Kidney (tissue), 14 donors: Measurements from ENCODE around the gene CDCA8. TPM values are rescaled to one million over a fixed set of nuclear protein-coding genes. Genes with fewer than 3 reads are reported as not detected.

ENCODE experiments used
- DNase-seq, 5 donors: peaks; one replicate each; pipeline ENCODE4 v3.0.0-alpha.2; 2013 to 2020
- FAIRE-seq: peaks from 2 replicates; lab custom pipeline; 2012; peaks lifted over from hg19 to GRCh38; lab: Jason Lieb, UNC
- H3K27ac ChIP-seq, 2 donors: one replicate each; pipeline ENCODE4 v1.7.0; 2013; ENCODE audit warnings: low read depth in 2 of 2, low read length in 2 of 2, inconsistent platforms in 1 of 2
- H3K27me3 ChIP-seq: one replicate; pipeline ENCODE4 v1.7.1; 2013; ENCODE audit warnings: low read length, inconsistent platforms; ENCODE audit not compliant: control insufficient read depth, insufficient read depth
- H3K36me3 ChIP-seq, 3 donors: one replicate each; pipeline versions ENCODE4 v1.7.0 to v1.7.1; 2013; ENCODE audit warnings: low read length in 3 of 3, control low read depth in 1 of 3, inconsistent platforms in 1 of 3; ENCODE audit not compliant: insufficient read depth in 3 of 3, control insufficient read depth in 2 of 3
- H3K4me1 ChIP-seq, 3 donors: one replicate each; pipeline versions ENCODE4 v1.7.0 to v1.7.1; 2013; ENCODE audit warnings: low read length in 3 of 3, inconsistent platforms in 1 of 3, low read depth in 1 of 3; ENCODE audit not compliant: control insufficient read depth in 2 of 3, insufficient read depth in 2 of 3
- H3K4me3 ChIP-seq, 3 donors: one replicate each; pipeline versions ENCODE4 v1.7.0 to v1.8.1; 2013; ENCODE audit warnings: low read length in 3 of 3, control low read depth in 1 of 3, inconsistent platforms in 1 of 3
- H3K9ac ChIP-seq, 3 donors: one replicate each; pipeline versions ENCODE4 v1.7.0 to v1.7.1; 2013; ENCODE audit warnings: low read length in 3 of 3, control low read depth in 1 of 3, inconsistent platforms in 1 of 3
- H3K9me3 ChIP-seq, 3 donors: one replicate each; pipeline versions ENCODE4 v1.7.0 to v1.7.1; 2013; ENCODE audit warnings: low read length in 3 of 3, control low read depth in 1 of 3, inconsistent platforms in 1 of 3; ENCODE audit not compliant: control insufficient read depth in 2 of 3, insufficient read depth in 1 of 3
- intact Hi-C: fragments of 100-400 bp; cut with DNase I; formaldehyde crosslinking; loops from one replicate; pipeline ENCODE4 v1.11.1; 2022
- polyA plus RNA-seq: library from polyadenylated mRNA; stranded (reverse); fragments of 350-450 nt; fragmentation: Illumina TruSeq; extraction: RNeasy Lipid Tissue Mini Kit (QIAGEN cat#74804); gene quantifications from one replicate; pipeline ENCODE4 v1.2.3, GENCODE V29; 2014; ENCODE audit warnings: low read depth, low replicate concordance; ENCODE audit not compliant: insufficient read depth
- total RNA-seq: library from RNA; stranded (reverse); fragmentation: NEBNext Ultra II Directional; extraction: Animal tissue kit (Norgen Biotek cat#: 25700); gene quantifications from one replicate; pipeline ENCODE4 v1.2.1, GENCODE V29; 2021
- TF ChIP-seq, protein P1 (sequence below): IDR thresholded peaks from 3 replicates; pipeline ENCODE4 v1.5.1; 2012; ENCODE audit warnings: mild to moderate bottlenecking, moderate library complexity, borderline replicate concordance; ENCODE audit not compliant: insufficient read depth; ENCODE audit errors: extremely low read depth
- donor health status: control.
- donor health status: control.
- donor health status: control.
- donor health status: control.
- donor health status: control.
- donor health status: DM: yes; HTN: yes; CAD: no.
- donor health status: Normal renal cell carcinoma (clear cell type).

CDCA8 gene
- total and polyA plus RNA-seq, 2 donors from 2014 or later = 0.71 to 1.0 TPM

GRCh38 chr1:37718181-37718900 is 26.0 kb downstream of the CDCA8 start:
- H3K9ac ChIP-seq = no peak overlapping the region
- H3K4me3 ChIP-seq = no peak overlapping the region
- H3K4me1 ChIP-seq = no peaks in the 10 kb centered on the region
- intact Hi-C loops = no loop called here
- no peak overlapping the region for H3K27ac ChIP-seq
- DNase-seq = no peak
- no peaks in the 10 kb centered on the region for H3K9me3 ChIP-seq
- TF ChIP-seq, protein P1, sequence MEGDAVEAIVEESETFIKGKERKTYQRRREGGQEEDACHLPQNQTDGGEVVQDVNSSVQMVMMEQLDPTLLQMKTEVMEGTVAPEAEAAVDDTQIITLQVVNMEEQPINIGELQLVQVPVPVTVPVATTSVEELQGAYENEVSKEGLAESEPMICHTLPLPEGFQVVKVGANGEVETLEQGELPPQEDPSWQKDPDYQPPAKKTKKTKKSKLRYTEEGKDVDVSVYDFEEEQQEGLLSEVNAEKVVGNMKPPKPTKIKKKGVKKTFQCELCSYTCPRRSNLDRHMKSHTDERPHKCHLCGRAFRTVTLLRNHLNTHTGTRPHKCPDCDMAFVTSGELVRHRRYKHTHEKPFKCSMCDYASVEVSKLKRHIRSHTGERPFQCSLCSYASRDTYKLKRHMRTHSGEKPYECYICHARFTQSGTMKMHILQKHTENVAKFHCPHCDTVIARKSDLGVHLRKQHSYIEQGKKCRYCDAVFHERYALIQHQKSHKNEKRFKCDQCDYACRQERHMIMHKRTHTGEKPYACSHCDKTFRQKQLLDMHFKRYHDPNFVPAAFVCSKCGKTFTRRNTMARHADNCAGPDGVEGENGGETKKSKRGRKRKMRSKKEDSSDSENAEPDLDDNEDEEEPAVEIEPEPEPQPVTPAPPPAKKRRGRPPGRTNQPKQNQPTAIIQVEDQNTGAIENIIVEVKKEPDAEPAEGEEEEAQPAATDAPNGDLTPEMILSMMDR = no peak
- FAIRE-seq = no peak
- H3K27me3 ChIP-seq = no peaks in the 10 kb centered on the region
- no peaks in the 10 kb centered on the region for H3K36me3 ChIP-seq

GRCh38 chr1:37718901-37719571 is 26.7 kb downstream of the CDCA8 start:
- TF ChIP-seq, protein P1 = no peak
- no peak for DNase-seq
- Histone ChIP-seq H3K27me3 (no peaks in the 10 kb centered on the region), H3K36me3 (no peaks in the 10 kb centered on the region), H3K27ac (no peak overlapping the region), H3K9me3 (no peaks in the 10 kb centered on the region), H3K4me3 (no peak overlapping the region), H3K9ac (no peak overlapping the region), H3K4me1 (no peaks in the 10 kb centered on the region)
- FAIRE-seq = no peak
- intact Hi-C loops = no loop called here

DNA sequence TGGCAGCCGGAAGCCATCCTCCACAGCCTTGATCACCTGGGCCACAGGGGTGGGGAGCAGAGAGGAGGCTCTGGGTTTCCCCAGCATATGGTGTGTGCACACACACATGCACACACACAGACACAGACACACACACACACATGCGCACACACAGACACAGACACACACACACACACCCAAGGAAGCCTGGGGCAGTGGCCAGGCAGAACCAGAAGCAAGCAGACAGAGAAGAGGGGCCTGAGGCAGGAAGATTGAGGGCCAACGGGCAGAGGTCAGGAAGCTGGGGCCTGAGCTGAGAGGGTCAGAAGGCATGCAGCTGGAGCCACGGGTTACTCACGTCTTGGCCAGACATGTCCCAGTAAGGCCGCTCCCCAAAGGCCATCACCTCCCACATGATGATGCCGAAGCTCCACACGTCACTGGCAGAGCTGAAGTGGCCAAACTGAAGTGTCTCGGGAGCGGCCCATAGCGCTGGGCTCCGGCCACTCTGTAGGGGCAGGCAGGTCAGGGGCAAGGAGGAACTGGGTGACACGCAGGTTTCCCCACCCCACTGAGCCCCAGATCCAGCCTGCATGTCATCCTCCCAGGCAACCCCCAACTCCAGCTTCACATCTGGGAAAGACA is 27.4 kb downstream of the CDCA8 start:
- TF ChIP-seq, protein P1 = no peak
- Histone ChIP-seq H3K9ac (no peak overlapping the region), H3K27ac (no peak overlapping the region), H3K27me3 (no peaks in the 10 kb centered on the region), H3K4me3 (no peak overlapping the region), H3K36me3 (no peaks in the 10 kb centered on the region), H3K4me1 (no peaks in the 10 kb centered on the region), H3K9me3 (no peaks in the 10 kb centered on the region)
- intact Hi-C loops = no loop called here
- DNase-seq = no peak
- no peak for FAIRE-seq
